ENCODE results near the gene MRPL58. TPM values are rescaled to one million over a fixed set of nuclear protein-coding genes. Genes with fewer than 3 reads are reported as not detected.

The MRPL58 gene
- total and polyA plus RNA-seq, 2 donors (not counting 1 experiment from before 2014, with no cell fraction given): 20.8 to 21.6 TPM

- ATAC-seq (ENCODE audit: low read depth) (no peak), DNase-seq (no peak)
- intact Hi-C loops (cut with micrococcal nuclease): no loop called here
- CTCF ChIA-PET: interaction anchor here (0.7 to 3.4 kb wide), 8 partner anchors 9 to 418 kb away, joined by 3 to 24 read pairs (median 6); no protein-coding TSS in a partner anchor
- Histone ChIP-seq H4K20me1 (ENCODE audit: control insufficient read depth, insufficient read depth, low read length, poor library complexity, severe bottlenecking) (no peaks in the 10 kb centered on the region), H3K9me3 (ENCODE audit: control extremely low read depth in 1 of 3, control insufficient read depth in 2 of 3, insufficient read depth in 1 of 3, low read length in 2 of 3) (no peaks in the 10 kb centered on the region), H3K79me2 (ENCODE audit: control insufficient read depth, insufficient read depth, low read length) (no peaks in the 10 kb centered on the region), H3K36me3 (replicated peaks in 1 of 2; ENCODE audit: control extremely low read depth in 1 of 2, control insufficient read depth in 1 of 2, extremely low read depth in 1 of 2, insufficient read depth in 2 of 2, low read length in 1 of 2) (peaks cover 0 to 18% of the 10 kb centered on the region in 2 experiments), H3K27me3 (replicated peaks in 1 of 4; ENCODE audit: control extremely low read depth in 1 of 4, control insufficient read depth in 3 of 4, insufficient read depth in 4 of 4, low read length in 3 of 4) (no peaks in the 10 kb centered on the region), H3K4me1 (ENCODE audit: control insufficient read depth in 2 of 2, insufficient read depth in 2 of 2, low read length in 2 of 2) (no peaks in the 10 kb centered on the region), H2AFZ (ENCODE audit: insufficient read depth, low read depth, low read length, poor library complexity, severe bottlenecking) (no peak overlapping the region), H3K9ac (ENCODE audit: low read length) (no peak overlapping the region), H3K4me2 (replicated peaks; ENCODE audit: low read depth, low read length, poor library complexity, severe bottlenecking) (no peak overlapping the region), H3K4me3 (ENCODE audit: control extremely low read depth in 1 of 5, extremely low read depth in 1 of 5, insufficient read depth in 1 of 5, low read depth in 2 of 5, low read length in 4 of 5) (no peak overlapping the region), H3K27ac (ENCODE audit: low read length in 2 of 2) (no peak overlapping the region)
- Mint-ChIP-seq H3K9me3 (ENCODE audit: insufficient read depth) (no peaks in the 10 kb centered on the region), H3K27me3 (no peaks in the 10 kb centered on the region), H3K4me1 (no peaks in the 10 kb centered on the region), H3K4me3 (no peak overlapping the region), H3K27ac (no peak overlapping the region)
- TF ChIP-seq EZH2 (IDR thresholded peaks at IDR 0.05; ENCODE audit: borderline replicate concordance, insufficient read depth, low read depth, low read length, poor library complexity, severe bottlenecking) (no peak), CTCF (IDR thresholded peaks at IDR 0.05) (no peak)
- WGBS (ENCODE audit: insufficient coverage): 100% methylated on average over 1 of the region's 8 CpGs
- POLR2A ChIA-PET: interaction anchor here (0.7 to 0.9 kb wide), 4 partner anchors 11 to 326 kb away, joined by 4 to 7 read pairs (median 4); no protein-coding TSS in a partner anchor
Observed at GRCh38 chr17:75068750-75069149, 56.3 kb downstream of the MRPL58 start.

- CTCF ChIA-PET: interaction anchor here (0.8 to 3.4 kb wide), 11 partner anchors 9 to 201 kb away, joined by 3 to 24 read pairs (median 5); partner anchors contain the start of gene MIF4GD
- 92% methylated on average over 2 of the region's 2 CpGs for WGBS (ENCODE audit: insufficient coverage)
- Histone ChIP-seq H3K27ac (ENCODE audit: low read length in 2 of 2) (no peak overlapping the region), H3K36me3 (replicated peaks in 1 of 2; ENCODE audit: control extremely low read depth in 1 of 2, control insufficient read depth in 1 of 2, extremely low read depth in 1 of 2, insufficient read depth in 2 of 2, low read length in 1 of 2) (peaks cover 0 to 9% of the 10 kb centered on the region in 2 experiments), H3K4me2 (replicated peaks; ENCODE audit: low read depth, low read length, poor library complexity, severe bottlenecking) (no peak overlapping the region), H2AFZ (ENCODE audit: insufficient read depth, low read depth, low read length, poor library complexity, severe bottlenecking) (no peak overlapping the region), H4K20me1 (ENCODE audit: control insufficient read depth, insufficient read depth, low read length, poor library complexity, severe bottlenecking) (no peaks in the 10 kb centered on the region), H3K27me3 (replicated peaks in 1 of 4; ENCODE audit: control extremely low read depth in 1 of 4, control insufficient read depth in 3 of 4, insufficient read depth in 4 of 4, low read length in 3 of 4) (no peaks in the 10 kb centered on the region), H3K4me1 (ENCODE audit: control insufficient read depth in 2 of 2, insufficient read depth in 2 of 2, low read length in 2 of 2) (no peaks in the 10 kb centered on the region), H3K9ac (ENCODE audit: low read length) (no peak overlapping the region), H3K4me3 (ENCODE audit: control extremely low read depth in 1 of 5, extremely low read depth in 1 of 5, insufficient read depth in 1 of 5, low read depth in 2 of 5, low read length in 4 of 5) (no peak overlapping the region), H3K79me2 (ENCODE audit: control insufficient read depth, insufficient read depth, low read length) (no peaks in the 10 kb centered on the region), H3K9me3 (ENCODE audit: control extremely low read depth in 1 of 3, control insufficient read depth in 2 of 3, insufficient read depth in 1 of 3, low read length in 2 of 3) (no peaks in the 10 kb centered on the region)
- no peak for ATAC-seq (ENCODE audit: low read depth)
- H3K27ac Mint-ChIP-seq: no peak overlapping the region
- no peak for TF ChIP-seq CTCF (IDR thresholded peaks at IDR 0.05)
- TF ChIP-seq EZH2 (IDR thresholded peaks at IDR 0.05; ENCODE audit: borderline replicate concordance, insufficient read depth, low read depth, low read length, poor library complexity, severe bottlenecking): no peak
- H3K9me3 Mint-ChIP-seq (ENCODE audit: insufficient read depth): no peaks in the 10 kb centered on the region
- POLR2A ChIA-PET: interaction anchor here (0.7 kb wide), 2 partner anchors 92 to 374 kb away, joined by 3 to 8 read pairs; no protein-coding TSS in a partner anchor
- no peak for DNase-seq
- H3K27me3 Mint-ChIP-seq: no peaks in the 10 kb centered on the region
- intact Hi-C loops (cut with micrococcal nuclease): no loop called here
- no peak overlapping the region for H3K4me3 Mint-ChIP-seq
- H3K4me1 Mint-ChIP-seq: no peaks in the 10 kb centered on the region
Observed at GRCh38 chr17:75069783-75070182, 57.3 kb downstream of the MRPL58 start.

All from B cell (primary cell).